GM19238 (cell line): Measurements from ENCODE around the gene FCSK.
"Not testable (repeated sequence)": the region's sequence is repeated elsewhere in the genome, so short reads cannot be mapped to it uniquely, and the experiment has no call there.

Experiments used
- DNase-seq: peaks from one replicate; pipeline ENCODE4 v3.0.0; 2011; ENCODE audit warnings: low spot score; ENCODE audit not compliant: insufficient read length

Gene FCSK

DNA sequence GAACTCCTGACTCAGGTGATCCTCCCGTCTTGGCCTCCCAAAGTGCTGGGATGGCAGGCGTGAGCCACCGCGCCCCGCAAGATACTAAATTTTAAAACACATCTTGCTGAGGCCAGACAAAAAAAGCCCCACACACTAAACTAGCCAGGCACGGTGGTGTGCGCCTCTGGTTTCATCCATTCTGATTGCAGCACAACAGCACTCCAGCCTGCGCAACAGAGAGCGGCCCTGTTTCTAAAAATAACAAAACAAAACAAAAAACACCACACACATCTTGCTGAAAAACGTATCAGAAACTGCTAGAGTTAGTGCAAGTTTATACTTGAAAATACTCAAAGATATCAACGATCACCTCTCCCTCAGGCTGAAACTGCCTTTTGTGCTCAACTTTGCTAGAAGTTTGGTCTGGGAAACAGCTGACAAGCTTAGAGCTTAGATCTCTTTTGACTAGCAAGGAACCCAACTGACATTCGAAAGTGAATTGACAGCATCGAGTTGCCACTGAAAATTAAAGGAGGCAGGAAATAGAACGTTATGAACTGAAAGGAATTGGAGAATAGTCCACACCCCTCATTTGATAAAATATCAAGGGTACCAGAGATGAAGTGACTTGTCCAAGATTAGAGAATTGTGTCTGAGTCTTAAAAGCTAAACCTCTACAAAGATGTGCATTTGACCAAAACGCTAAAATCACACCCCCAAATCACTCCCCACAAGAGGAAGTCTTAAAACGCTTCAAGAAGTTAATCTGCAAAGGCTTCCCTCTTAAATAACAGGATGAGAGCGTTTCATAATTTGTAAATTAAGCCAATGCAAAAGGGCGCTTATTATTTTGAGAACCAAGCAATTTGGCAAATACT is 68.1 kb downstream of the FCSK start:
- DNase-seq, result no peak

DNA sequence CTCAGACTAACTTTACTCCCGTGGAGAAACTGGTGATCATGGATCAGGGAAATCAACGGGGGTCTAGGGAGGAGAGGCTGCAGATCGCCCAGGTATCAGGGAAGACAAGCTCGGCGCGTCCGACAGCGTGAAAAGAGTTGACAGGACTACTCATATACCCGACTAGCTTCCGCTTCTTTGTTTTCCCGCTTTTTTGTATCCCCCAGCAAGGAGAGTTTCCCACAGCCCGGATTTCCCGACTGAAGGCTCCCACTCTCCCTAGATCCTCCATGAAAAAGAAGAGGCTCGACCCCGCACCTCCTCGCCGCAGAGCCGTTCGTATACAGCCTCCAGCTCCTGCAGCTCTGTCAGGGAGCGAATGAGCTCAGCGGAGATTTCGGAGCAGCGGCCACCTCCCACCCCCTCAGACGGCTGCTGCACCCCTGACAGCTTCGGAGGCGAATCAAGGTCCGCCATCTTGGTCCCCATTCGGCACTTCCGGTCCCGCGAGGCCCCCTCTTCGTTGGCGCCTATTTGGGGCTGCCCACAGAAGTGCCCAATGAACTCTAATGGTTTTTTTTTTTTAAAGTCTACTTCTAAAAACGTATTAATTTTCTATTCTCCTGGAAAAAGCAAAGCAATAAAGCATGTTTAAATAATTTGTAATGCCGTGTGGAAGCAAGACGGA is 68.8 kb downstream of the FCSK start, which contains the start of gene COG4:
Gene COG4, minus strand, starts transcription at position 479 of the 667 bp plus-strand sequence. Its CDS starts 11 bp downstream, at position 468.
- peak; percentile 76 for DNase-seq

DNA sequence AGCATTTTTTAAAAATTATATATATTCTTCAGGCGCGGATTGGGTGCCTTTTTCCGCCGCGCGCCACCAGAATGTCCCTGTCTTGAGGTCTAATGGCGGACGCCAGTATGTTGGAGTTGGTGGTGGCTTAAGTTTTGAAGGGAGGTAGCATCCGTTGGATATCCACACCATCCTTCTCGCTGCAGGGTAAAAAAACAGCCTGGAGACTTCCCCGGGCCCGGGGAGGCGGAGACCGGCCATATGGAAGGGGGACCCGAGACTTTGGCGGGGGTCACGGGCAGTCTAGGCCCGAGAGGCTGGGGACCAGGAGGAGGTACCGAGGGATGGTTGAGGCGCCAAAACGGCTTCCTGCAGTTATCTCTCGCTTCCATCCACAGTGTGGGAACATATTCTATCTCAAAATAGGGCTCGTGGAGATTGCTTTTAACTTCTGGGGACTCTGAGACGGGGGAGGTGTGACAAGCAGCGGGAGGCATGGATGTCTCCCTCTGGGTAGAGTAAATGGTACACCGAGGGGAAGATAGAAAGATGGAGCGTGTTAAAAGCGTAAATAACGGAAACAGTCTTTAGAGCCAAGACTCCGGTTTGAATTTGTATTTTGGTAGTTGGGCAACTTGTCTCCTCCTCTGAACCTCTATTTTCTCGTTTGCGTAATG is 69.5 kb downstream of the FCSK start, which contains the start of gene SF3B3:
Gene SF3B3, plus strand, starts transcription at position 74 of the 656 bp plus-strand sequence. CDS start 2,841 bp downstream, outside the sequence.
- DNase-seq, result peak; percentile 48

DNA sequence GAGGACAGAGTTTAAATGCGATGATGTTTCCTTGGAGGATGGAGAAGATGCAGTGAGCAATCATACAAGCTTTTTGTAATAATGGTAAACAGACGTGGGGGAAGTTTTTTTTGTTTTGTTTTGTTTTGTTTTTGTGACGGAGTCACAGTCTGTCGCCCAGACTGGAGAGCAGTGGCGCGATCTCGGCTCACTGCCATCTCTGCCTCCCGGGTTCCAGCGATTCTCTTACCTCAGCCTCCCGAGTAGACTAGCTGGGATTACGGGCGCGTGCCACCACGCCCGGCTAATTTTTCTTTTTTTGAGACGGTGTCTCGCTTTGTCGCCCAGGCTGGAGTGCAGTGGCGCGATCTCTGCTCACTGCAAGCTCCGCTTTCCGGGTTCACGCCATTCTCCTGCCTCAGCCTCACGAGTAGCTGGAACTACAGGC is 70.0 kb downstream of the FCSK start:
- DNase-seq, result not testable (repeated sequence)

DNA sequence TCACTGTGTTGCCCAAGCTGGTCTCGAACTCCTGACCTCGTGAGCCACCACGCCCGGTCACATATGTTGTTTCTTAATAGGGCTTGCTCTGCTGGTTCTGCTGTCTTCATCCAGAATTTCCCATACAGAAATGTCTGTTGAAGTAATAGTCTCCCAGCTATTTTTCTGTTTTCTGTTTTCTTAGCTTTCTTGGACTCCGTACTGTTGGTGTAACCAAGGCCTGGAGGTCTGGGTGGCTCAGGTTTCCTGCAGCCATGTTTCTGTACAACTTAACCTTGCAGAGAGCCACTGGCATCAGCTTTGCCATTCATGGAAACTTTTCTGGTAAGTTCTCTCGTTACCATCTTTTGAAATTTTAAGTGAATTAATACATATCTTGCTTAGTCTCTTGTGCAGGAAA is 72.0 kb downstream of the FCSK start:
- no peak for DNase-seq

DNA sequence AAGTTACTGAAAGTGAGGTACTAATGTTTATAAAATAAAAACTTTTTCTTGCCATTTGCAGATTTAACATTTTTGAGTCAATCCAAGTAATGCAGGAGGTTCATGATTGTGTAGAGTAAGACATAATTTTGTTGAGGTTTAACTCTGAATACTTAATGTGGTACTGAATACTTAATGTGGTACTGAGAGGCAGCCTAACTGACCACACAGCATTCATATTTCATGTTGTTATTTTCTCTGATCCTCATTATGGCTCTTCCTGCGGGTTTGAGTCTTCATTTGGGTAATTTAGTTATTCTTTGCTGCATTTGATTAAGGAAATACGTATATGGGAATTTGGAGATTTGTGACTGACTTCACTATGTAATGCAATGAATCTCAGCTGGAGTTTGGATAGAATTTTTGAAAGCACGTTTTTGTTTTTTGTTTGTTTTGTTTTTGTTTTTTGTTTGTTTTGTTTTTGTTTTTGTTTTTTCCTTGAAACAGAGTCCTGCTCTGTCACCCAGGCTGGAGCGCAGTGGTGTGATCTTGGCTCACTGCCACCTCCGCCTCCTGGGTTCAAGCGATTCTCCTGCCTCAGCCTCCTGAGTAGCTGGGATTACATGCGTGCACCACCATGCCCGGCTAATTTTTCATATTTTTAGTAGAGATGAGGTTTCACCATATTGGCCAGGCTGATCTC is 73.1 kb downstream of the FCSK start:
- DNase-seq, result no peak

DNA sequence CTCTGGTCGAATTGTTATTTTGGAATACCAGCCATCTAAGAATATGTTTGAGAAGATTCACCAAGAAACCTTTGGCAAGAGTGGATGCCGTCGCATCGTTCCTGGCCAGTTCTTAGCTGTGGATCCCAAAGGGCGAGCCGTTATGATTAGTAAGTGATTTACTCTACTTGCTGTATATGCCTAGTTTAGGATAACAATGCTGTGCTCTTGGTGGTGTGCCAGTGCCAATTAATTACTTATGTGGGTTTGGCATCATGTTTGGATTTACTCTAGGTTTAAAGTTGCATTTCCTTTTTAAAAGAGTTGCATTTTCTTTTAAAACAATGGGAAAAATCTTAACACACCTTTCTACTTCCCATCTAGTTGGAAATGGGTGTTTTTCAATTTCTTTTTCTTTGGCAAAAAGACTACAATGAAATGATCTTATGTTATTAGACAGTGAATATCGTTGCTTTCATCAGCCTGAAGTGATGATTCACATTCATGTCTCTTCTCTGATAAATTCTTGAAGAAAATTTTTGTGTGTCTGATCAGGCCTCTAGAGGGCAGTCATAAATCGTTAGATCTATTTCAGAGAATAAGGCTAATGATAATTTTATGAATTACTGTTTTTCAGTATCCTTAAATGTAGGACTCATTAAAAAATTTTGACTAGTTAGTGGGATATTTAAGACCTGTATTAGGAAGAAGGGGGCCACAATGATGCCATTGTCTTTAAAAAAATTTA is 74.8 kb downstream of the FCSK start:
- DNase-seq, result no peak
